GM18867 (cell line): ENCODE data around the gene GOLIM4.
"Not testable (repeated sequence)": the region's sequence is repeated elsewhere in the genome, so short reads cannot be mapped to it uniquely, and the experiment has no call there.

Experiments used
- ATAC-seq: cut with Tn5 transposase; IDR thresholded peaks from one replicate; pipeline ENCODE4 v1.9.1; 2021; ENCODE audit warnings: mild to moderate bottlenecking, moderate library complexity; ENCODE audit not compliant: unreplicated experiment

GOLIM4 gene

GRCh38 chr3:168095611-168096209 is at the start of gene GOLIM4:
Gene GOLIM4 (minus strand): TSS chr3:168095924. CDS start chr3:168095285, 639 bp downstream.
- peak; percentile 83 for ATAC-seq

GRCh38 chr3:168141405-168141998 is 45.8 kb upstream of the GOLIM4 start:
- peak; percentile 46 for ATAC-seq

- ATAC-seq = no peak
Observed at GRCh38 chr3:168139947-168140346, 44.2 kb upstream of the GOLIM4 start.

GRCh38 chr3:168138421-168138820 is 42.7 kb upstream of the GOLIM4 start:
- no peak for ATAC-seq

GRCh38 chr3:168134931-168135330 is 39.2 kb upstream of the GOLIM4 start:
- peak; percentile 79 for ATAC-seq

- not testable (repeated sequence) for ATAC-seq
Observed at GRCh38 chr3:168130250-168130649, 34.5 kb upstream of the GOLIM4 start.

- ATAC-seq = not testable (repeated sequence)
Observed at GRCh38 chr3:168128463-168128862, 32.7 kb upstream of the GOLIM4 start.

GRCh38 chr3:168127466-168127865 is 31.7 kb upstream of the GOLIM4 start:
- ATAC-seq = no peak

- ATAC-seq = no peak
Observed at GRCh38 chr3:168124791-168125190, 29.1 kb upstream of the GOLIM4 start.

GRCh38 chr3:168124291-168124690 is 28.6 kb upstream of the GOLIM4 start:
- no peak for ATAC-seq

- ATAC-seq = no peak
Observed at GRCh38 chr3:168123201-168124176, 27.8 kb upstream of the GOLIM4 start.

- no peak for ATAC-seq
Observed at GRCh38 chr3:168121184-168122017, 25.7 kb upstream of the GOLIM4 start.

- ATAC-seq = no peak
Observed at GRCh38 chr3:168117853-168118313, 22.2 kb upstream of the GOLIM4 start.

GRCh38 chr3:168117059-168117458 is 21.3 kb upstream of the GOLIM4 start:
- ATAC-seq = no peak

- ATAC-seq = no peak
Observed at GRCh38 chr3:168116279-168116678, 20.6 kb upstream of the GOLIM4 start.

- no peak for ATAC-seq
Observed at GRCh38 chr3:168113848-168114247, 18.1 kb upstream of the GOLIM4 start.

- no peak for ATAC-seq
Observed at GRCh38 chr3:168112894-168113293, 17.2 kb upstream of the GOLIM4 start.

GRCh38 chr3:168104361-168104760 is 8.6 kb upstream of the GOLIM4 start:
- ATAC-seq = no peak

GRCh38 chr3:168102735-168103410 is 7.1 kb upstream of the GOLIM4 start:
- no peak for ATAC-seq
